Measurements from ENCODE around the gene MCRIP2.
"Not testable (repeated sequence)": the region's sequence is repeated elsewhere in the genome, so short reads cannot be mapped to it uniquely, and the experiment has no call there.

The MCRIP2 gene, protein sequence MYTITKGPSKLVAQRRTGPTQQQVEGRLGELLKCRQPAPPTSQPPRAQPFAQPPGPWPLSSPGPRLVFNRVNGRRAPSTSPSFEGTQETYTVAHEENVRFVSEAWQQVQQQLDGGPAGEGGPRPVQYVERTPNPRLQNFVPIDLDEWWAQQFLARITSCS

GRCh38 chr16:641326-642188 is at the start of gene MCRIP2:
TSS of gene MCRIP2 (plus strand) at chr16:641828. CDS start at chr16:641992, 164 bp downstream.
- peak; percentile 25 to 63 for DNase-seq (ENCODE audit: low read depth in 2 of 2)

- DNase-seq (ENCODE audit: low read depth in 2 of 2), result no peak
These were observed 49.6 kb upstream of the MCRIP2 start for GRCh38 chr16:591892-592517.

GRCh38 chr16:592518-593306 is 48.9 kb upstream of the MCRIP2 start:
- no peak for DNase-seq (ENCODE audit: low read depth in 2 of 2)

DNA sequence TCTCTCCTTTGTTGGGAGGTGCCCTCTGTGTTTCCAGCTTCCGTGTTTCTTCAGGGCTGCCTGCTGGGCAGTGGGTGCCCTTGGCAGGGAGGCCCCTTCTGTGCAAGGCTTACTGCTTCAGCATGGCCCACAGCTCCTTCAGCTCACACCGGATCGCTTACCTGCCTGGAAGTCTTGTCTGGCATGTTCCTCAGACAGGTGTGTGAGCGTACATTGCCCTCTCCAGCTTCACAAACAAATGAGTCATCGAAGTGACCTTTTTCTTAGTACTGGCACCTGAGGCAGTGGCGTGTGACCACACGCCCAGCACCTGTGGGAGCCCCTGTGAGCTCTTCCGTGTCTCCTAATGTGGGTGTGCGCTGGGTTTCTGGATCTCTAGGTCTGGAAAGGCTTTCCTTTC is 48.2 kb upstream of the MCRIP2 start:
- DNase-seq (ENCODE audit: low read depth in 2 of 2), result no peak

DNA sequence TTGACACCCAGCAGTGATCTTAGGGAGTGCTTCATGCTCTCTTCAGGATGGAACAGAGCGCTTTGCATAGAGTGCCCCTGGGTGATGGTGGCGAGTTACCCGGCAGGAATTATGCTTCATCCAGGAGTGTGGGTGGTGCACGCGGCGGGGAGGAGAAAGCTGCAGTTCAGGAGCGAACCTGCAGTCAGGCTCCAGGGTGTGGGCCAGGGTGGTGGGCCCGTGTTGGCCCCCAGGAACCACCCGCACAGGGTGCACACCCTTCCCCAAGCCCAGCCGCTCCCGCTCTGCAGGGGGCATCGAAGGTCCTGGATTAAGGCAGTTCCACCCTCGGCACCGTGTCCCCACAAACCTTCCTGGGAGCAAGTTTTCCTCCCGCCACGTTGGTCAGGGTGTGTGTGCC is 47.8 kb upstream of the MCRIP2 start:
- no peak for DNase-seq (ENCODE audit: low read depth in 2 of 2)

DNA sequence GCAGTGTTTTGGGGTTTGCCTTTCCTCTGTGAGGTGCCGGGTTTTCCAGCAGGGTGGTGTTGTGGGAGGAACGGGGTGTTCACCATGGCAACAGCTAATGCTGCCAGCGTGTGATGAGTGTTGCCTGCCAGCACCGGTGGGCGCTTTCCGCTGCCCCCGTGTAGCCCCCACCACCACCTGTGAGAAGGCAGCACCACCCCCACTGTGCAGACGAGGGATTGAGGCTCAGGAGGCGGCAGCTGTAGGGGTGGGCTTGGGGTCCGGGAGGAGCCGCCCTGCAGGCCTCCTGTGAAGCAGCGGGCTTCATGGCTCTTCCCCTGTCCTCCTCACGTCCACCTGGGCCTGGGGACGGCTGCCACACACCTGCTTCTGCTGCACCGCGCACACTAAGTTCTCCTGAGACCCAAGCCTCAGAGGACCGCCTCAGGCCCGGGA is 46.5 kb upstream of the MCRIP2 start:
- no peak for DNase-seq (ENCODE audit: low read depth in 2 of 2)

DNA sequence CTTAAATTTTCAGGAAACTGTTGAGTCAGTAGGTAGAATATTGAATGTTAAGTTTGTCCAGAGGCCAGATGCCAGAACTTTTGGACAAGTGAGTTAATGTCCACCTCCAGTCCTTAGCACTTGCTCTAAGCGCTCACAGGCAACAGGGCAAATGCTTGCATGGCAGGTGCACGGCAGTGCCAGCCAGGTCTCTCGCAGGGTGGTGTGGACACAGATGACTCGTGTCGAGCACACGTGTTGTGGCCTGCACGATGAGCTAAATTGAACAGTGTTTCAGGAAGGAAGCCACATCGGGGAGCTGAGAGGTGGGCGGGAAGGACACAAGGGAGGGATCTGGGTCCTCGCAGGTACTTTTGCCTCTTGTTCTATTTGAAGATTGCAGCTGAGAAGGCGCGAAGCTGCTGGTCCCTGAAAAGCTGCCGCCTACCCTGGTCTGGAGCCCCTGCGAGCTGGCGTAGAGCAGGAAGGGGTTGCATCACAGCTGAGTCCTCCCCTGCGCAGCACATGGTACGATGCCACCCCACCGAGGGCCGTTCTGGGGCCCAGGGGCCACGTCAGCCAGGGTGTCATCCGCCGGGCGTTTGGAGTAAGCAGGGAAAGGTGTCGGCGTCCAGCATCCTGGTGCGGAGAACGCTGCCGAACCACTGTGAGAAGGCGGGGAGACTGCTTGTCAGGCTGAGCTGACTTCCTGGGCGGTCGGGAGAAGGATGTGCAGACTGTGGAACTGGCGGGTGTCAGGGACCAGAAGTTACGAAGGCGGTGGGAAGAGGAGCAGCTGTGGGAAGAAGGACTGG is 45.5 kb upstream of the MCRIP2 start:
- DNase-seq (ENCODE audit: low read depth in 2 of 2), result no peak

- DNase-seq (ENCODE audit: low read depth in 2 of 2), result no peak
These were observed 44.9 kb upstream of the MCRIP2 start for GRCh38 chr16:596736-597060.

DNA sequence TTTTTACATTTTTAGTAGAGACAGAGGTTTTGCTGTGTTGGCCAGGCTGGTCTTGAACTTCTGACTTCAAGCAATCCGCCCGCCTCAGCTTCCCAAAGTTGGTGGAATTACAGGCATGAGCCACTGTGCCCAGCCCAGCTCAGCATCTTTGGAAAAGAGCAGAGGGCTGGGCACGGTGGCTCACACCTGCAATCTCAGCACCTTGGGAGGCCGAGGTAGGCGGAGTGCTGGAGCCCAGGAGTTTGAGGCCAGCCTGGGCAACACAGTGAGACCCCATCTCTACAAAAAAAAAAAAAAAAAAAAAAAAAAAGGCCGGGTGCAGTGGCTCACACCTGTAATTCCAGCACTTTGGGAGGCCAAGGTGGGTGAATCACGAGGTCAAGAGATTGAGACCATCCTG is 44.0 kb upstream of the MCRIP2 start:
- not testable (repeated sequence) for DNase-seq (ENCODE audit: low read depth in 2 of 2)

- DNase-seq (ENCODE audit: low read depth in 2 of 2), result no peak
These were observed 42.5 kb upstream of the MCRIP2 start for GRCh38 chr16:598823-599739.

- DNase-seq (ENCODE audit: low read depth in 2 of 2), result no peak
These were observed 40.8 kb upstream of the MCRIP2 start for GRCh38 chr16:600781-601180.

- DNase-seq (ENCODE audit: low read depth in 2 of 2), result no peak
These were observed 37.7 kb upstream of the MCRIP2 start for GRCh38 chr16:603933-604332.

DNA sequence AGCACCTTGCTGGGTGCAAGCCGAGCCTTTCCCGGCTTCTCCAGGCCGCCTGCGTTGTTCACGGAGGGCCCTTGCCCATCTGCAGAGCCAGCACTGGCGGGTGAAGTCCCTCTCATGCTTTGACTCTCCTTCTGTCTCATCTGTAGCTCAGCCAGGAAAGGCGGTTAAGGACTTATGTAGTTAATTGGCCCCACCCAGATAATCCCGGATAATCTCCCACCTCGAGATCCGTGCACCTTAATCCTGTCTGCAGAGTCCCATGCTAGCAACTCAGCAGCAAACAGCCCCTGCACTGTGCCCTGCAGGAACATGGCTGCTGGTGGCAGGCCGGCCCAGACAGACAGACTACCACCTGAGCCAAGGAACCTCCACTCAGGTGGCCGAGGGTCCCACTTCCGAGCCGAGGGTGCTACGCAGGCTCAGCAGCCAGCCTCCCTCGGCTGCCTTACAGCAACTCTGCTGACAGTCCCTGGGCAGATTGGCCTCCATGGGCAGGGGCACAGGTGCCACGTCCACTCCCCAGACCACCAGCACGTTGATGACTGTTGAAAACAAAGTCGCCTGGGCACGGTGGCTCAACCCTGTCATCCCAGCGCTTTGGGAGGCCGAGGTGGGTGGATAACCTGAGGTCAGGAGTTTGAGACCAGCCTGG is 34.8 kb upstream of the MCRIP2 start:
- DNase-seq (ENCODE audit: low read depth in 2 of 2), result no peak

- DNase-seq (ENCODE audit: low read depth in 2 of 2), result no peak
These were observed 33.6 kb upstream of the MCRIP2 start for GRCh38 chr16:608019-608418.

GRCh38 chr16:609316-609715 is 32.3 kb upstream of the MCRIP2 start:
- DNase-seq (ENCODE audit: low read depth in 2 of 2), result no peak

- DNase-seq (ENCODE audit: low read depth in 2 of 2), result no peak
These were observed 31.6 kb upstream of the MCRIP2 start for GRCh38 chr16:609984-610383.

DNA sequence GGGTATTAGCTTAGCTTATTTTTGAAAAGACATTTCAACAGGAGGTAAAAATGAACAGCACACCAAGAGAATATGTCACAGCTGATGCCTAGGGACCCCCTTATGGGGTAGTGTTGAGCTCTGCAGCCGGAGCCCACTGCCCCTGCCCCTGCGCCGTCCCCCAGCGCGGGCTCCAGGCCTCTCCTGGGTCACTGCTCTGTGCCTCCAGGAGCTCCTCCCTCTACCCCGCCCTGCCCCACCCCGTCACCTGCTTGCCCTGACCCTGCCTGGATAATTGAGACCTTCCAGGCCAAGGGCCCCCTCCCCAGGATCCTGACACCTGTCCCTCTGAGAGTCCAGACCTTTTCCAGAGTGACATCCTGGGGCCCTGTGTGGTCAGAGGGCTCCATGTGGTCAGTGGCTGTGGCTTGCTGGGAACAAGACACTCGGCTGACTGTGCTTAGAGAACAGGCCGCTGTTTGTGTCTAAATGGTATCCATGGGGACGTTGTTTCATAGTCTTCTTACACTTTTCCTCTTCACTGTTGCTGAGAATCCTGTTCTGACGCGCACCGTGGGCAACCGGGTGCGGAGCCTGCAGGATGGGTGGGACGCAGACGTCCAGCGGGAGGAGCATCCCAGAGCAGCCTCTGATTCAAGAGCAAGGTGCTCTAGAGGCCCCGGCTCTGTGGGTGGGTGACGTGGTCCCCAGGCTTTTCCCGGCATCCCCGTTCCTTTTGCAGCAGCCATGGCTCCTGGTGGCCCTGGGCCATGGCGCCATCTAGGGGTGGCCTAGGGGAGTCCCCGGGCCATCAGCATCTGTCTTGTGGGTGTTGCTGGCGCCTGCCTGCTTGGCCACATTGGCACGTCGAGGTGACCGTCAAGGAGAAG is 30.9 kb upstream of the MCRIP2 start:
- peak in 1 of 2 donors; percentile 36 for DNase-seq (ENCODE audit: low read depth in 2 of 2)

DNA sequence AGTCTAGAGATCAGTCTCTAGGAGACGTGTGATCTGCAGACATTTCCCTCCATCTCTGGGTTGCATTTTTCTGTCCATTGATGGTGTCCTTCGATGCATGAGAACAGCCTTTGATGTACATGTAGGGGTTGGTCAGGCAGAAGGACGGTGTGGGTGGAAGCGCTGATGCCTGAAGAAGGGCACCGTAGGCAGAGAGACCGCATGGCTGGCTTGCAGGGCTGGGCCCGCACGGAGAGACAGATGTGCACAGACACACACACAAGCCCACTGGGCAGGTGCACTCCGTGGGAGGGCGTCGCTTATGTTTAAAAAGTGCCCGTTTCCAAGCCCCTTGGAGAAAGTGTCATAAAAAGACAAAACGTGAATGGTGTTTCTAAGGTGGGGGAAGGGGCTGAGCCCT is 26.5 kb upstream of the MCRIP2 start:
- DNase-seq (ENCODE audit: low read depth in 2 of 2), result no peak

Measured in stimulated activated CD8-positive, alpha-beta memory T cell treated with anti-CD3 and anti-CD28 coated beads, Interleukin-7, amount 100 ng/mL, for 4 hours (primary cell).